Panc1 (cell line): ENCODE data around the gene KRT4. TPM values are rescaled to one million over a fixed set of nuclear protein-coding genes. Genes with fewer than 3 reads are reported as not detected.

Experiments used
- ATAC-seq: fragments of 200-7000 bp; cut with Tn5 transposase; 2 replicates; pipeline ENCODE4 v1.9.1; 2020; ENCODE audit warnings: mild to moderate bottlenecking, moderate library complexity
- BruUV-seq: library from RNA; stranded (reverse); fragments of 400-500 nt; replicated peaks from 2 replicates; lab custom pipeline; 2021; lab: Mats Ljungman, UMichigan
- CTCF ChIA-PET: fragments of 300-600 bp; sonication (Branson Sonifier 250); formaldehyde crosslinking; loops from one replicate; lab custom pipeline; 2022; ENCODE audit warnings: antibody characterized with exemption; lab: Charles Lee
- POLR2A ChIA-PET: fragments of 300-600 bp; sonication (Branson Sonifier 250); formaldehyde crosslinking; loops from one replicate; lab custom pipeline; 2022; ENCODE audit warnings: antibody characterized with exemption; lab: Charles Lee
- DNase-seq: peaks from one replicate; pipeline ENCODE4 v3.0.0-alpha.2; 2010; ENCODE audit warnings: low read depth, low spot score
- H3K27ac ChIP-seq: 2 replicates; pipeline ENCODE4 v1.5.1; 2011; ENCODE audit warnings: mild to moderate bottlenecking, low read length, inconsistent platforms
- H3K27me3 ChIP-seq: fragments of 200-500 bp; sonication (Bioruptor generic); 2 replicates; pipeline ENCODE4 v1.6.0; 2014; ENCODE audit warnings: low read length, inconsistent platforms; ENCODE audit not compliant: control insufficient read depth, insufficient read depth
- H3K36me3 ChIP-seq: fragments of 200-500 bp; sonication (Bioruptor generic); 2 replicates; pipeline ENCODE4 v1.5.1; 2014; ENCODE audit warnings: inconsistent platforms, mild to moderate bottlenecking, low read length, moderate library complexity; ENCODE audit not compliant: control insufficient read depth, insufficient read depth
- H3K4me1 ChIP-seq: 2 replicates; pipeline ENCODE4 v1.5.1; 2011; ENCODE audit warnings: inconsistent platforms, mild to moderate bottlenecking, low read length, moderate library complexity; ENCODE audit not compliant: control insufficient read depth, insufficient read depth
- H3K4me3 ChIP-seq, 2 experiments: 2 replicates each; pipeline ENCODE4 v1.5.1; 2011 to 2012; ENCODE audit warnings: low read depth in 2 of 2, low read length in 2 of 2, mild to moderate bottlenecking in 2 of 2, inconsistent platforms in 1 of 2, moderate library complexity in 1 of 2
- H3K9me3 ChIP-seq: fragments of 200-500 bp; sonication (Bioruptor generic); 2 replicates; pipeline ENCODE4 v1.5.1; 2014; ENCODE audit warnings: low read depth, mild to moderate bottlenecking, inconsistent platforms, low read length, moderate library complexity; ENCODE audit not compliant: control insufficient read depth, insufficient read depth
- CTCF ChIP-seq: fragments of 450-650 bp; IDR thresholded peaks from 2 replicates; pipeline ENCODE4 v1.5.1; 2017; ENCODE audit warnings: mild to moderate bottlenecking
- POLR2AphosphoS5 ChIP-seq: IDR thresholded peaks from 2 replicates; pipeline ENCODE4 v1.6.1; 2012; ENCODE audit warnings: mild to moderate bottlenecking, low read depth, low read length, moderate library complexity
- REST ChIP-seq, 2 experiments: IDR thresholded peaks; 2 replicates each; pipeline ENCODE4 v1.6.1; 2011 to 2012; ENCODE audit warnings: low read depth in 2 of 2, control low read depth in 1 of 2, low read length in 1 of 2, mild to moderate bottlenecking in 1 of 2, moderate library complexity in 1 of 2; ENCODE audit not compliant: insufficient read depth in 1 of 2
- SIN3A ChIP-seq: IDR thresholded peaks from 2 replicates; pipeline ENCODE4 v1.6.1; 2012; ENCODE audit warnings: low read depth, mild to moderate bottlenecking, low read length, moderate library complexity, borderline replicate concordance; ENCODE audit not compliant: insufficient read depth
- TCF7L2 ChIP-seq: IDR thresholded peaks from 2 replicates; pipeline ENCODE4 v1.6.1; 2011; ENCODE audit warnings: mild to moderate bottlenecking, low read depth, low read length, inconsistent platforms
- in situ Hi-C: cut with HindIII; loops from 2 replicates; pipeline ENCODE4 v1.10.0; 2016; ENCODE audit warnings: low sequenced_read_pairs, low pct_unique_long_range_greater_than_20kb
- intact Hi-C: fragments of 100-400 bp; cut with micrococcal nuclease; formaldehyde crosslinking; loops from one replicate; pipeline ENCODE4 v1.10.0; 2022; ENCODE audit not compliant: unreplicated experiment
- total RNA-seq: library from RNA; stranded (reverse); gene quantifications from one replicate; pipeline ENCODE4 v1.2.1, GENCODE V29; 2021; ENCODE audit not compliant: unreplicated experiment

The KRT4 gene
- total RNA-seq, 1 experiment from 2014 or later, result 0.15 TPM

- BruUV-seq, result no TSS peak
- H3K4me3 ChIP-seq, result no peak overlapping the region
- H3K4me1 ChIP-seq, result no peaks in the 10 kb centered on the region
- H3K27ac ChIP-seq, result no peak overlapping the region
- no peak for DNase-seq
- intact Hi-C loops, result no loop called here
- no peak for TF ChIP-seq SIN3A
- TF ChIP-seq CTCF, result no peak
- no peak for TF ChIP-seq TCF7L2
- TF ChIP-seq REST (IDR thresholded peaks at IDR 0.05; ENCODE audit: insufficient read depth in 1 of 2, low read depth in 2 of 2, low read length in 1 of 2), result no peak
- no peak for TF ChIP-seq POLR2AphosphoS5
- no peak for ATAC-seq
- POLR2A ChIA-PET, result no interaction called here
- peaks cover 4% of the 10 kb centered on the region for H3K27me3 ChIP-seq
- in situ Hi-C loops, result no loop called here
- CTCF ChIA-PET, result no interaction called here
- H3K36me3 ChIP-seq, result no peaks in the 10 kb centered on the region
- H3K9me3 ChIP-seq, result 0 out of 2 replicates have a peak, but pooled peaks cover 3% of the 10 kb centered on the region
These were observed 46.9 kb downstream of the KRT4 start for GRCh38 chr12:52767020-52767379.

GRCh38 chr12:52766351-52767019 lies 47.4 kb downstream of the KRT4 start:
- ATAC-seq (no peak), DNase-seq (no peak)
- in situ Hi-C loops (no loop called here), intact Hi-C loops (no loop called here)
- Histone ChIP-seq H3K4me3 (no peak overlapping the region), H3K27me3 (peaks cover 4% of the 10 kb centered on the region), H3K36me3 (no peaks in the 10 kb centered on the region), H3K4me1 (no peaks in the 10 kb centered on the region), H3K9me3 (0 out of 2 replicates have a peak, but pooled peaks cover 7% of the 10 kb centered on the region), H3K27ac (no peak overlapping the region)
- TF ChIP-seq POLR2AphosphoS5 (no peak), CTCF (no peak), TCF7L2 (no peak), REST (IDR thresholded peaks at IDR 0.05; ENCODE audit: insufficient read depth in 1 of 2, low read depth in 2 of 2, low read length in 1 of 2) (no peak), SIN3A (no peak)
- POLR2A ChIA-PET, result no interaction called here
- BruUV-seq, result no TSS peak
- CTCF ChIA-PET, result no interaction called here
